ENCODE results near the gene PPP1R27.

PPP1R27 gene

GRCh38 chr17:81803728-81804558 lies 30.9 kb downstream of the PPP1R27 start, which contains the start of gene GCGR:
GCGR (plus strand) TSS chr17:81804150; CDS start chr17:81809019, 4,869 bp downstream.
- no peak for DNase-seq

GRCh38 chr17:81802856-81803643 lies 31.8 kb downstream of the PPP1R27 start:
- no peak for DNase-seq

GRCh38 chr17:81802048-81802758 lies 32.6 kb downstream of the PPP1R27 start:
- DNase-seq: no peak

- DNase-seq: no peak
These were observed 33.5 kb downstream of the PPP1R27 start for GRCh38 chr17:81801327-81801726.

GRCh38 chr17:81794509-81794908 lies 40.3 kb downstream of the PPP1R27 start:
- no peak for DNase-seq

GRCh38 chr17:81794074-81794476 lies 40.8 kb downstream of the PPP1R27 start:
- DNase-seq: no peak

GRCh38 chr17:81792675-81793615 lies 41.9 kb downstream of the PPP1R27 start:
- no peak for DNase-seq

Measured in NCI-H524 treated with DMSO at 0.1 percent for 48 hours (cell line).